ENCODE data around the gene RAD51B. TPM values are rescaled to one million over a fixed set of nuclear protein-coding genes. Genes with fewer than 3 reads are reported as not detected.

RAD51B gene
- total RNA-seq, 1 donor from 2014 or later: 25.1 TPM

- no peaks in the 10 kb centered on the region for H3K36me3 Mint-ChIP-seq (ENCODE audit: low read depth)
- H3K27me3 Mint-ChIP-seq (ENCODE audit: low read depth): no peaks in the 10 kb centered on the region
- intact Hi-C loops (cut with micrococcal nuclease): no loop called here
- H3K27ac Mint-ChIP-seq: no peak overlapping the region
- H3K4me1 Mint-ChIP-seq (ENCODE audit: low read depth): no peaks in the 10 kb centered on the region
- DNase-seq (ENCODE audit: low spot score): no peak
- H3K4me3 Mint-ChIP-seq (ENCODE audit: low read depth): no peak overlapping the region
- peaks cover 15% of the 10 kb centered on the region for H3K9me3 Mint-ChIP-seq
These were observed 107.7 kb downstream of the RAD51B start for GRCh38 chr14:67927244-67927643.

GRCh38 chr14:67928375-67928774, 108.8 kb downstream of the RAD51B start:
- Mint-ChIP-seq H3K36me3 (ENCODE audit: low read depth) (no peaks in the 10 kb centered on the region), H3K4me3 (ENCODE audit: low read depth) (no peak overlapping the region), H3K27ac (no peak overlapping the region), H3K4me1 (ENCODE audit: low read depth) (no peaks in the 10 kb centered on the region), H3K9me3 (peaks cover 15% of the 10 kb centered on the region), H3K27me3 (ENCODE audit: low read depth) (no peaks in the 10 kb centered on the region)
- no peak for DNase-seq (ENCODE audit: low spot score)
- intact Hi-C loops (cut with micrococcal nuclease): no loop called here

GRCh38 chr14:67932708-67933246, 113.2 kb downstream of the RAD51B start:
- intact Hi-C loops (cut with micrococcal nuclease): no loop called here
- no peaks in the 10 kb centered on the region for H3K27me3 Mint-ChIP-seq (ENCODE audit: low read depth)

GRCh38 chr14:67933266-67933665, 113.7 kb downstream of the RAD51B start:
- H3K4me3 Mint-ChIP-seq (ENCODE audit: low read depth): no peak overlapping the region
- no peak for DNase-seq (ENCODE audit: low spot score)
- H3K36me3 Mint-ChIP-seq (ENCODE audit: low read depth): no peaks in the 10 kb centered on the region
- peaks cover 11% of the 10 kb centered on the region for H3K9me3 Mint-ChIP-seq
- H3K4me1 Mint-ChIP-seq (ENCODE audit: low read depth): peaks cover 4% of the 10 kb centered on the region
- H3K27ac Mint-ChIP-seq: no peak overlapping the region
- intact Hi-C loops (cut with micrococcal nuclease): no loop called here
- H3K27me3 Mint-ChIP-seq (ENCODE audit: low read depth): no peaks in the 10 kb centered on the region

More at GRCh38 chr14:67932708-67933246, 113.2 kb downstream of the RAD51B start:
- peaks cover 4% of the 10 kb centered on the region for H3K4me1 Mint-ChIP-seq (ENCODE audit: low read depth)
- H3K27ac Mint-ChIP-seq: no peak overlapping the region
- DNase-seq (ENCODE audit: low spot score): no peak
- peaks cover 11% of the 10 kb centered on the region for H3K9me3 Mint-ChIP-seq
- H3K4me3 Mint-ChIP-seq (ENCODE audit: low read depth): no peak overlapping the region
- no peaks in the 10 kb centered on the region for H3K36me3 Mint-ChIP-seq (ENCODE audit: low read depth)

- Mint-ChIP-seq H3K27me3 (ENCODE audit: low read depth) (no peaks in the 10 kb centered on the region), H3K9me3 (peaks cover 11% of the 10 kb centered on the region), H3K36me3 (ENCODE audit: low read depth) (no peaks in the 10 kb centered on the region), H3K27ac (no peak overlapping the region), H3K4me1 (ENCODE audit: low read depth) (peaks cover 4% of the 10 kb centered on the region), H3K4me3 (ENCODE audit: low read depth) (no peak overlapping the region)
- DNase-seq (ENCODE audit: low spot score): no peak
- intact Hi-C loops (cut with micrococcal nuclease): no loop called here
These were observed 114.5 kb downstream of the RAD51B start for GRCh38 chr14:67934087-67934486.

GRCh38 chr14:67934862-67935261, 115.3 kb downstream of the RAD51B start:
- H3K27ac Mint-ChIP-seq: no peak overlapping the region
- H3K9me3 Mint-ChIP-seq: peaks cover 6% of the 10 kb centered on the region
- peaks cover 4% of the 10 kb centered on the region for H3K4me1 Mint-ChIP-seq (ENCODE audit: low read depth)
- no peak for DNase-seq (ENCODE audit: low spot score)
- H3K27me3 Mint-ChIP-seq (ENCODE audit: low read depth): no peaks in the 10 kb centered on the region
- intact Hi-C loops (cut with micrococcal nuclease): no loop called here
- H3K4me3 Mint-ChIP-seq (ENCODE audit: low read depth): no peak overlapping the region
- H3K36me3 Mint-ChIP-seq (ENCODE audit: low read depth): no peaks in the 10 kb centered on the region

- Mint-ChIP-seq H3K36me3 (ENCODE audit: low read depth) (no peaks in the 10 kb centered on the region), H3K4me1 (ENCODE audit: low read depth) (peaks cover 4% of the 10 kb centered on the region), H3K4me3 (ENCODE audit: low read depth) (no peak overlapping the region), H3K27ac (no peak overlapping the region), H3K27me3 (ENCODE audit: low read depth) (peaks cover under 1% of the 10 kb centered on the region), H3K9me3 (peaks cover 1% of the 10 kb centered on the region)
- intact Hi-C loops (cut with micrococcal nuclease): no loop called here
- no peak for DNase-seq (ENCODE audit: low spot score)
These were observed 115.8 kb downstream of the RAD51B start for GRCh38 chr14:67935371-67935770.

- H3K27me3 Mint-ChIP-seq (ENCODE audit: low read depth): peaks cover 5% of the 10 kb centered on the region
- H3K4me3 Mint-ChIP-seq (ENCODE audit: low read depth): no peak overlapping the region
- no peaks in the 10 kb centered on the region for H3K9me3 Mint-ChIP-seq
- peaks cover 4% of the 10 kb centered on the region for H3K4me1 Mint-ChIP-seq (ENCODE audit: low read depth)
- no peak for DNase-seq (ENCODE audit: low spot score)
- intact Hi-C loops (cut with micrococcal nuclease): no loop called here
- H3K36me3 Mint-ChIP-seq (ENCODE audit: low read depth): no peaks in the 10 kb centered on the region
- no peak overlapping the region for H3K27ac Mint-ChIP-seq
These were observed 118.5 kb downstream of the RAD51B start for GRCh38 chr14:67938071-67938470.

- intact Hi-C loops (cut with micrococcal nuclease): loop anchor here (5.0 kb wide), 1 partner anchor 307 kb away; no protein-coding TSS in a partner anchor
- Mint-ChIP-seq H3K27me3 (ENCODE audit: low read depth) (peaks cover 5% of the 10 kb centered on the region), H3K4me1 (ENCODE audit: low read depth) (peaks cover 2% of the 10 kb centered on the region), H3K36me3 (ENCODE audit: low read depth) (no peaks in the 10 kb centered on the region), H3K27ac (no peak overlapping the region), H3K4me3 (ENCODE audit: low read depth) (no peak overlapping the region), H3K9me3 (no peaks in the 10 kb centered on the region)
- DNase-seq (ENCODE audit: low spot score): no peak
These were observed 121.2 kb downstream of the RAD51B start for GRCh38 chr14:67940486-67941455.

GRCh38 chr14:67941456-67942018, 122.0 kb downstream of the RAD51B start:
- intact Hi-C loops (cut with micrococcal nuclease): loop anchor here (2.0 to 5.0 kb wide), 2 partner anchors 306 to 903 kb away; no protein-coding TSS in a partner anchor
- Mint-ChIP-seq H3K4me1 (ENCODE audit: low read depth) (peaks cover 2% of the 10 kb centered on the region), H3K9me3 (no peaks in the 10 kb centered on the region), H3K4me3 (ENCODE audit: low read depth) (no peak overlapping the region), H3K27me3 (ENCODE audit: low read depth) (peaks cover 5% of the 10 kb centered on the region), H3K27ac (no peak overlapping the region), H3K36me3 (ENCODE audit: low read depth) (no peaks in the 10 kb centered on the region)
- no peak for DNase-seq (ENCODE audit: low spot score)

- intact Hi-C loops (cut with micrococcal nuclease): loop anchor here (2.0 to 5.0 kb wide), 2 partner anchors 305 to 903 kb away; no protein-coding TSS in a partner anchor
- Mint-ChIP-seq H3K9me3 (no peaks in the 10 kb centered on the region), H3K4me3 (ENCODE audit: low read depth) (no peak overlapping the region), H3K36me3 (ENCODE audit: low read depth) (no peaks in the 10 kb centered on the region), H3K27ac (no peak overlapping the region), H3K27me3 (ENCODE audit: low read depth) (peaks cover 5% of the 10 kb centered on the region), H3K4me1 (ENCODE audit: low read depth) (peaks cover 2% of the 10 kb centered on the region)
- no peak for DNase-seq (ENCODE audit: low spot score)
These were observed 122.6 kb downstream of the RAD51B start for GRCh38 chr14:67942080-67942710.

GRCh38 chr14:67943947-67944346, 124.4 kb downstream of the RAD51B start:
- intact Hi-C loops (cut with micrococcal nuclease): loop anchor here (2.0 to 5.0 kb wide), 3 partner anchors 303 to 901 kb away; no protein-coding TSS in a partner anchor
- Mint-ChIP-seq H3K9me3 (no peaks in the 10 kb centered on the region), H3K4me3 (ENCODE audit: low read depth) (no peak overlapping the region), H3K27ac (no peak overlapping the region), H3K27me3 (ENCODE audit: low read depth) (peaks cover 5% of the 10 kb centered on the region), H3K4me1 (ENCODE audit: low read depth) (peaks cover 2% of the 10 kb centered on the region), H3K36me3 (ENCODE audit: low read depth) (no peaks in the 10 kb centered on the region)
- no peak for DNase-seq (ENCODE audit: low spot score)

Data from activated T-helper 2 cell treated with anti-CD3 and anti-CD28 coated beads, Interferon-gamma antibody, Interleukin-2, Interleukin-4, amounts not matched to agents 10 μg/mL and 5 μg/mL and 100 μg/mL, durations not matched to agents 14 hours and 24 hours and 36 hours (primary cell).